ENCODE data around the gene ITGA2.

ITGA2 gene

GRCh38 chr5:53022930-53023511 lies 33.9 kb downstream of the ITGA2 start:
- DNase-seq: no peak

GRCh38 chr5:53023969-53024368 lies 34.8 kb downstream of the ITGA2 start:
- DNase-seq: no peak

GRCh38 chr5:53024535-53024934 lies 35.4 kb downstream of the ITGA2 start:
- no peak for DNase-seq

GRCh38 chr5:53025487-53025886 lies 36.3 kb downstream of the ITGA2 start:
- DNase-seq: no peak

GRCh38 chr5:53027913-53028312 lies 38.8 kb downstream of the ITGA2 start:
- no peak for DNase-seq

- DNase-seq: no peak
Observed at GRCh38 chr5:53029608-53030007, 40.5 kb downstream of the ITGA2 start.

GRCh38 chr5:53030893-53031292 lies 41.7 kb downstream of the ITGA2 start:
- DNase-seq: no peak

GRCh38 chr5:53031695-53032096 lies 42.5 kb downstream of the ITGA2 start:
- no peak for DNase-seq

GRCh38 chr5:53032188-53032587 lies 43.0 kb downstream of the ITGA2 start:
- no peak for DNase-seq

GRCh38 chr5:53034832-53035231 lies 45.7 kb downstream of the ITGA2 start:
- DNase-seq: no peak

GRCh38 chr5:53035868-53036381 lies 46.8 kb downstream of the ITGA2 start:
- DNase-seq: no peak

- no peak for DNase-seq
Observed at GRCh38 chr5:53037141-53037859, 48.1 kb downstream of the ITGA2 start.

- no peak for DNase-seq
Observed at GRCh38 chr5:53038196-53038847, 49.2 kb downstream of the ITGA2 start.

- no peak for DNase-seq
Observed at GRCh38 chr5:53039855-53040254, 50.7 kb downstream of the ITGA2 start.

GRCh38 chr5:53041071-53041692 lies 52.0 kb downstream of the ITGA2 start:
- no peak for DNase-seq

GRCh38 chr5:53041740-53042139 lies 52.6 kb downstream of the ITGA2 start:
- no peak for DNase-seq

- DNase-seq: no peak
Observed at GRCh38 chr5:53045263-53045662, 56.1 kb downstream of the ITGA2 start.

- no peak for DNase-seq
Observed at GRCh38 chr5:53048248-53048647, 59.1 kb downstream of the ITGA2 start.

- no peak for DNase-seq
Observed at GRCh38 chr5:53052499-53052898, 63.3 kb downstream of the ITGA2 start.

- DNase-seq: no peak
Observed at GRCh38 chr5:53053364-53053763, 64.2 kb downstream of the ITGA2 start.

- no peak for DNase-seq
Observed at GRCh38 chr5:53055365-53055764, 66.2 kb downstream of the ITGA2 start.

GRCh38 chr5:53059281-53059680 lies 70.1 kb downstream of the ITGA2 start:
- no peak for DNase-seq

- no peak for DNase-seq
Observed at GRCh38 chr5:53063176-53063575, 74.0 kb downstream of the ITGA2 start.

GRCh38 chr5:53063791-53064190 lies 74.6 kb downstream of the ITGA2 start:
- no peak for DNase-seq

All from activated CD4-positive, alpha-beta T cell treated with anti-CD3 and anti-CD28 coated beads for 1 hour (primary cell).